Panc1 (cell line): ENCODE results near the gene STK11IP.

ENCODE experiments used
- POLR2AphosphoS5 ChIP-seq: IDR thresholded peaks from 2 replicates; pipeline ENCODE4 v1.6.1; 2012; ENCODE audit warnings: mild to moderate bottlenecking, low read depth, low read length, moderate library complexity
- TF ChIP-seq, protein P1 (sequence below): fragments of 450-650 bp; IDR thresholded peaks from 2 replicates; pipeline ENCODE4 v1.5.1; 2017; ENCODE audit warnings: mild to moderate bottlenecking
- TF ChIP-seq, protein P2 (sequence below), 2 experiments: IDR thresholded peaks; 2 replicates each; pipeline ENCODE4 v1.6.1; 2011 to 2012; ENCODE audit warnings: low read depth in 2 of 2, control low read depth in 1 of 2, low read length in 1 of 2, mild to moderate bottlenecking in 1 of 2, moderate library complexity in 1 of 2; ENCODE audit not compliant: insufficient read depth in 1 of 2

DNA sequence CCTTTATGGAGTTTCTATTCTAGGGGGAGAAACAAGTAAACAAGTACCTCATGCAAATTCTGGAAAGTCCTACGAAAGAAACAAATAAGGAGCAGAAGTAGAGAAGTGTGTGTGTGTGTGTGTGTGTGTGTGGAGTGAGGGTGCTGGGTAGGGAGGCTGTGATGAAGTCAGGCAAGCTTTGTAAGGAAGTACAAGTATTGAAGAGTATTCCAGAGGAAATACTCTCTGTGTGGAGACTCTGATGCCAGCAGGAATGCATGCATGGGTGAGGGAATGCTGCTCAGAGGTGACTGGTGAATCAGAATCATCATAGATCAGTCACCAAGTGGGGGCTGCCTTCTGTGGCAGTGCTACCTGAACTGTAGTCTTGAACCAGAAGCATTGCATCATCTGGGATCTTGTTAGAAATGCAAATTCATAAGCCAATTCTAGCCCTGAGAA lies 64.3 kb downstream of the STK11IP start:
- TF ChIP-seq, protein P1, sequence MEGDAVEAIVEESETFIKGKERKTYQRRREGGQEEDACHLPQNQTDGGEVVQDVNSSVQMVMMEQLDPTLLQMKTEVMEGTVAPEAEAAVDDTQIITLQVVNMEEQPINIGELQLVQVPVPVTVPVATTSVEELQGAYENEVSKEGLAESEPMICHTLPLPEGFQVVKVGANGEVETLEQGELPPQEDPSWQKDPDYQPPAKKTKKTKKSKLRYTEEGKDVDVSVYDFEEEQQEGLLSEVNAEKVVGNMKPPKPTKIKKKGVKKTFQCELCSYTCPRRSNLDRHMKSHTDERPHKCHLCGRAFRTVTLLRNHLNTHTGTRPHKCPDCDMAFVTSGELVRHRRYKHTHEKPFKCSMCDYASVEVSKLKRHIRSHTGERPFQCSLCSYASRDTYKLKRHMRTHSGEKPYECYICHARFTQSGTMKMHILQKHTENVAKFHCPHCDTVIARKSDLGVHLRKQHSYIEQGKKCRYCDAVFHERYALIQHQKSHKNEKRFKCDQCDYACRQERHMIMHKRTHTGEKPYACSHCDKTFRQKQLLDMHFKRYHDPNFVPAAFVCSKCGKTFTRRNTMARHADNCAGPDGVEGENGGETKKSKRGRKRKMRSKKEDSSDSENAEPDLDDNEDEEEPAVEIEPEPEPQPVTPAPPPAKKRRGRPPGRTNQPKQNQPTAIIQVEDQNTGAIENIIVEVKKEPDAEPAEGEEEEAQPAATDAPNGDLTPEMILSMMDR = no peak
- no peak for TF ChIP-seq POLR2AphosphoS5
- TF ChIP-seq, protein P2, sequence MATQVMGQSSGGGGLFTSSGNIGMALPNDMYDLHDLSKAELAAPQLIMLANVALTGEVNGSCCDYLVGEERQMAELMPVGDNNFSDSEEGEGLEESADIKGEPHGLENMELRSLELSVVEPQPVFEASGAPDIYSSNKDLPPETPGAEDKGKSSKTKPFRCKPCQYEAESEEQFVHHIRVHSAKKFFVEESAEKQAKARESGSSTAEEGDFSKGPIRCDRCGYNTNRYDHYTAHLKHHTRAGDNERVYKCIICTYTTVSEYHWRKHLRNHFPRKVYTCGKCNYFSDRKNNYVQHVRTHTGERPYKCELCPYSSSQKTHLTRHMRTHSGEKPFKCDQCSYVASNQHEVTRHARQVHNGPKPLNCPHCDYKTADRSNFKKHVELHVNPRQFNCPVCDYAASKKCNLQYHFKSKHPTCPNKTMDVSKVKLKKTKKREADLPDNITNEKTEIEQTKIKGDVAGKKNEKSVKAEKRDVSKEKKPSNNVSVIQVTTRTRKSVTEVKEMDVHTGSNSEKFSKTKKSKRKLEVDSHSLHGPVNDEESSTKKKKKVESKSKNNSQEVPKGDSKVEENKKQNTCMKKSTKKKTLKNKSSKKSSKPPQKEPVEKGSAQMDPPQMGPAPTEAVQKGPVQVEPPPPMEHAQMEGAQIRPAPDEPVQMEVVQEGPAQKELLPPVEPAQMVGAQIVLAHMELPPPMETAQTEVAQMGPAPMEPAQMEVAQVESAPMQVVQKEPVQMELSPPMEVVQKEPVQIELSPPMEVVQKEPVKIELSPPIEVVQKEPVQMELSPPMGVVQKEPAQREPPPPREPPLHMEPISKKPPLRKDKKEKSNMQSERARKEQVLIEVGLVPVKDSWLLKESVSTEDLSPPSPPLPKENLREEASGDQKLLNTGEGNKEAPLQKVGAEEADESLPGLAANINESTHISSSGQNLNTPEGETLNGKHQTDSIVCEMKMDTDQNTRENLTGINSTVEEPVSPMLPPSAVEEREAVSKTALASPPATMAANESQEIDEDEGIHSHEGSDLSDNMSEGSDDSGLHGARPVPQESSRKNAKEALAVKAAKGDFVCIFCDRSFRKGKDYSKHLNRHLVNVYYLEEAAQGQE (IDR thresholded peaks at IDR 0.05; ENCODE audit: insufficient read depth in 1 of 2, low read depth in 2 of 2, low read length in 1 of 2) = no peak
